ENCODE measurements around the gene SPC24.
"Not testable (repeated sequence)": the region's sequence is repeated elsewhere in the genome, so short reads cannot be mapped to it uniquely, and the experiment has no call there.

Gene SPC24

DNA sequence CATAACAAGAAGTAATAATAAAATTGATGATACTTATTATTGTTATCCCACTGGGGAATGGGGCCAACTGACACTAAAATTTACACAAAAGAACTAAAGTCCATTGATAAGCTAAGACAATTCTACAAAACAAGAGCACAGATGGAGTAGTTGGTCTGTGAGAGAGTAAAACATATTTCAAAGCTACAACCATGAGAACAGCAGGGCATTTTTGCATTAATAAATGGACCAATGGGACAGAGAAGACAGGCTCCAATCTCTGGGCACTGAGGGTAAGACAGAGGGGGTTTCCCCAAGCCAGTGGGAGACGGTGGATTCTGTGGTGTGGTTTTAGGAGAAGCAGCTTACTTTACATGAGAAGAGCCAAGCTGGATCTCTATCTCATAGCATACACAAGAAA is 27.4 kb upstream of the SPC24 start:
- ATAC-seq = no peak
- TF ChIP-seq SNAI2 (CRISPR knock-in tag; IDR thresholded peaks at IDR 0.05) = no peak
- TF ChIP-seq, protein P1, sequence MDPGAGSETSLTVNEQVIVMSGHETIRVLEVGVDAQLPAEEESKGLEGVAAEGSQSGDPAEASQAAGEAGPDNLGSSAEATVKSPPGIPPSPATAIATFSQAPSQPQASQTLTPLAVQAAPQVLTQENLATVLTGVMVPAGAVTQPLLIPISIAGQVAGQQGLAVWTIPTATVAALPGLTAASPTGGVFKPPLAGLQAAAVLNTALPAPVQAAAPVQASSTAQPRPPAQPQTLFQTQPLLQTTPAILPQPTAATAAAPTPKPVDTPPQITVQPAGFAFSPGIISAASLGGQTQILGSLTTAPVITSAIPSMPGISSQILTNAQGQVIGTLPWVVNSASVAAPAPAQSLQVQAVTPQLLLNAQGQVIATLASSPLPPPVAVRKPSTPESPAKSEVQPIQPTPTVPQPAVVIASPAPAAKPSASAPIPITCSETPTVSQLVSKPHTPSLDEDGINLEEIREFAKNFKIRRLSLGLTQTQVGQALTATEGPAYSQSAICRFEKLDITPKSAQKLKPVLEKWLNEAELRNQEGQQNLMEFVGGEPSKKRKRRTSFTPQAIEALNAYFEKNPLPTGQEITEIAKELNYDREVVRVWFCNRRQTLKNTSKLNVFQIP (CRISPR knock-in tag; IDR thresholded peaks at IDR 0.05; ENCODE audit: borderline replicate concordance, low read depth) = no peak
- TF ChIP-seq, protein P2, sequence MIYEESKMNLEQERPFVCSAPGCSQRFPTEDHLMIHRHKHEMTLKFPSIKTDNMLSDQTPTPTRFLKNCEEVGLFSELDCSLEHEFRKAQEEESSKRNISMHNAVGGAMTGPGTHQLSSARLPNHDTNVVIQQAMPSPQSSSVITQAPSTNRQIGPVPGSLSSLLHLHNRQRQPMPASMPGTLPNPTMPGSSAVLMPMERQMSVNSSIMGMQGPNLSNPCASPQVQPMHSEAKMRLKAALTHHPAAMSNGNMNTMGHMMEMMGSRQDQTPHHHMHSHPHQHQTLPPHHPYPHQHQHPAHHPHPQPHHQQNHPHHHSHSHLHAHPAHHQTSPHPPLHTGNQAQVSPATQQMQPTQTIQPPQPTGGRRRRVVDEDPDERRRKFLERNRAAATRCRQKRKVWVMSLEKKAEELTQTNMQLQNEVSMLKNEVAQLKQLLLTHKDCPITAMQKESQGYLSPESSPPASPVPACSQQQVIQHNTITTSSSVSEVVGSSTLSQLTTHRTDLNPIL (CRISPR knock-in tag; IDR thresholded peaks at IDR 0.05; ENCODE audit: low read depth) = no peak
- no peak for TF ChIP-seq ISL1 (CRISPR knock-in tag; IDR thresholded peaks at IDR 0.05)
- TF ChIP-seq, protein P3, sequence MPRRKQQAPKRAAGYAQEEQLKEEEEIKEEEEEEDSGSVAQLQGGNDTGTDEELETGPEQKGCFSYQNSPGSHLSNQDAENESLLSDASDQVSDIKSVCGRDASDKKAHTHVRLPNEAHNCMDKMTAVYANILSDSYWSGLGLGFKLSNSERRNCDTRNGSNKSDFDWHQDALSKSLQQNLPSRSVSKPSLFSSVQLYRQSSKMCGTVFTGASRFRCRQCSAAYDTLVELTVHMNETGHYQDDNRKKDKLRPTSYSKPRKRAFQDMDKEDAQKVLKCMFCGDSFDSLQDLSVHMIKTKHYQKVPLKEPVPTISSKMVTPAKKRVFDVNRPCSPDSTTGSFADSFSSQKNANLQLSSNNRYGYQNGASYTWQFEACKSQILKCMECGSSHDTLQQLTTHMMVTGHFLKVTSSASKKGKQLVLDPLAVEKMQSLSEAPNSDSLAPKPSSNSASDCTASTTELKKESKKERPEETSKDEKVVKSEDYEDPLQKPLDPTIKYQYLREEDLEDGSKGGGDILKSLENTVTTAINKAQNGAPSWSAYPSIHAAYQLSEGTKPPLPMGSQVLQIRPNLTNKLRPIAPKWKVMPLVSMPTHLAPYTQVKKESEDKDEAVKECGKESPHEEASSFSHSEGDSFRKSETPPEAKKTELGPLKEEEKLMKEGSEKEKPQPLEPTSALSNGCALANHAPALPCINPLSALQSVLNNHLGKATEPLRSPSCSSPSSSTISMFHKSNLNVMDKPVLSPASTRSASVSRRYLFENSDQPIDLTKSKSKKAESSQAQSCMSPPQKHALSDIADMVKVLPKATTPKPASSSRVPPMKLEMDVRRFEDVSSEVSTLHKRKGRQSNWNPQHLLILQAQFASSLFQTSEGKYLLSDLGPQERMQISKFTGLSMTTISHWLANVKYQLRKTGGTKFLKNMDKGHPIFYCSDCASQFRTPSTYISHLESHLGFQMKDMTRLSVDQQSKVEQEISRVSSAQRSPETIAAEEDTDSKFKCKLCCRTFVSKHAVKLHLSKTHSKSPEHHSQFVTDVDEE (CRISPR knock-in tag; IDR thresholded peaks at IDR 0.05) = no peak
- TF ChIP-seq TCF4 (CRISPR knock-in tag; IDR thresholded peaks at IDR 0.05; ENCODE audit: borderline replicate concordance) = no peak
- TF ChIP-seq ZC3H10 (CRISPR knock-in tag; IDR thresholded peaks at IDR 0.05) = no peak

GRCh38 chr19:11181488-11181887 is 25.9 kb upstream of the SPC24 start:
- no peak for ATAC-seq
- TF ChIP-seq ZNF8 (CRISPR knock-in tag; IDR thresholded peaks at IDR 0.05) (no peak), ZFP30 (CRISPR knock-in tag; IDR thresholded peaks at IDR 0.05) (no peak), ARNTL (CRISPR knock-in tag; IDR thresholded peaks at IDR 0.05; ENCODE audit: borderline replicate concordance, low read depth) (no peak), ZNF70 (CRISPR knock-in tag; IDR thresholded peaks at IDR 0.05) (no peak), CSDC2 (CRISPR knock-in tag; IDR thresholded peaks at IDR 0.05) (no peak)
- TF ChIP-seq, protein P2 (CRISPR knock-in tag; IDR thresholded peaks at IDR 0.05; ENCODE audit: low read depth) = no peak
- TF ChIP-seq, protein P3 (CRISPR knock-in tag; IDR thresholded peaks at IDR 0.05) = no peak

- ATAC-seq = not testable (repeated sequence)
Observed at GRCh38 chr19:11180975-11181374, 25.4 kb upstream of the SPC24 start.

- no peak for ATAC-seq
- TF ChIP-seq TCF4 (CRISPR knock-in tag; IDR thresholded peaks at IDR 0.05; ENCODE audit: borderline replicate concordance) (no peak), ZFP3 (CRISPR knock-in tag; IDR thresholded peaks at IDR 0.05) (no peak), BACH2 (CRISPR knock-in tag; IDR thresholded peaks at IDR 0.05; ENCODE audit: borderline replicate concordance) (no peak), PPARA (CRISPR knock-in tag; IDR thresholded peaks at IDR 0.05; ENCODE audit: borderline replicate concordance) (no peak), TOX (CRISPR knock-in tag; IDR thresholded peaks at IDR 0.05; ENCODE audit: borderline replicate concordance) (no peak), ZNF565 (CRISPR knock-in tag; conservative IDR thresholded peaks at IDR 0.05; ENCODE audit: low read depth) (no peak), GLIS3 (CRISPR knock-in tag; IDR thresholded peaks at IDR 0.05) (no peak), ARNTL (CRISPR knock-in tag; IDR thresholded peaks at IDR 0.05; ENCODE audit: borderline replicate concordance, low read depth) (no peak)
- TF ChIP-seq, protein P2 (CRISPR knock-in tag; IDR thresholded peaks at IDR 0.05; ENCODE audit: low read depth) = no peak
- TF ChIP-seq, protein P3 (CRISPR knock-in tag; IDR thresholded peaks at IDR 0.05) = no peak
Observed at GRCh38 chr19:11180346-11180745, 24.8 kb upstream of the SPC24 start.

All from SK-N-SH treated with all-trans-retinoic acid at 6 μM for 48 hours (cell line).